Tongue (tissue), 2 donors: ENCODE measurements around the gene C4orf54. TPM values are rescaled to one million over a fixed set of nuclear protein-coding genes. Genes with fewer than 3 reads are reported as not detected.
A peak's percentile ranks its signal among the peaks of the same experiment; 100 is the strongest.

ENCODE experiments used
- DNase-seq: peaks from one replicate; pipeline ENCODE4 v3.0.0-alpha.2; 2015
- total RNA-seq: library from RNA; depleted of rRNA; stranded (reverse); fragments of >200 nt; gene quantifications from one replicate; pipeline ENCODE4 v1.2.3, GENCODE V29; 2014

Gene C4orf54
- total RNA-seq, 1 donor from 2014 or later, result 243 TPM

DNA sequence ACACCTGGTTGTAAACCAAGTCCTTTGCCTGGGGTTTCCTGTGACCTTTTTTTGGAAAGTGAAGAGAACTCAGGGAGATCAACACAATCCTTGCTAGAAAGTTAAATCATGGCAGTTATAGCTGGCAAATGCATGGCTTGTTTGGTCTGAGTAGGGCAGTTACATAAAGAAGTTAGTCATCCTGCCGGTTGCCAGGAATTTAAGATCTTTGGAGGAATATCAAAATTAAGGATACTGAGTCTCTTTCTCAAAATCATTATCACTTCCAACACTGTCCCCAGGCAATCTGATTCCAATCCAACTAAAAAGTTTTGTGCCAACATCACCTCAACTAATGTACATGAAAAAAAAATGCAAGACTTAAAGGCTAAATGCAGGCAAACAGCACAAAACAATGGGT, 40.3 kb downstream of the C4orf54 start:
- no peak for DNase-seq

DNA sequence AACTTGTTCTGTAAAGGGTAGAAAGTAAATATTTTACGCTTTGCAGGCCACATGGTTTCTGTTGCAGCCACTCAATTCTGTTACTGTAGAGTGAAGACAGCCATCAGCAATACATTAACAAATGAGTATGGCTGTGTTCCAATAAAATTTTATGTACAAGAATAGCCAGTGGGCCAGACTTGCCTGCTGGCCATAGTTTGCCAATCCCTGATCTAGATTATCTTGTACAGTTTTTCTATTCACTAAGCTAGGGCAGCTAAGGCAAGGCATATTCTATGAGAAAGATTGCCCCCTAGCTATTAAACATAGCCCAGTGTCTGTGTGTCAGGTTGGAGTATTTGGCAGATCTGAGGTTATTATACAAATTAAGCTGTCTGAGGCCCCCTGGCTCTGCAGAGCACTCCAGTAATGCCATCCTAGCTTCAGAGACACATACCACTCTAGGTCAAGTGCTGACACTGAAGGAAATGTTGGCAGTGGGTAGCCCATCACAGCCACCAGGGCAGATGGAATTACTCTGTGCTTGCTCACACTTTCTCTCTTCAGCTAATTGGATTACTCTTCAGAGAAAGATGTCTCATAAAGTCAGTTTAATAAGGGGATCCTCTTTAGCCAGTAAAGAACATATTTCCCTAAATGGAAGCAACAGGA, 42.3 kb downstream of the C4orf54 start:
- peak; percentile 41 for DNase-seq

DNA sequence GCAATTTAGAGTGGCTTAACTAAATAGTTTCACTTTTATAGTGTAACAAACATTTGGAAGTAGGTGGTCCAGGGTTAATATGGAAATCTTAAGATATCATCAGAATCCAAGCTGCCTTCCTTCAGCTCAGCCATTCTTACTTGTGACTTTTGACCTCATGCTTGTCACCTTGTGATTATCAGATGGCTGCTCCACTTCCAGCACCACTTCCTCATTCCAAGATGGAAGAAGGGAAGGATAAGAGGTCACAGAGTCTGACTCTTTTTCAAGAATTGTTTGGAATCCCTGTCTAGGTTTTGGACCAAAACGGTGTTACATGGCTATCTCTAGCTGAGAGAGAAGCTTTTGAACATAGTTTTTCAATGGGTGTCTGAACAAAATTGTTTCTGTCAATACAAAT, 43.1 kb downstream of the C4orf54 start:
- DNase-seq, result no peak

DNA sequence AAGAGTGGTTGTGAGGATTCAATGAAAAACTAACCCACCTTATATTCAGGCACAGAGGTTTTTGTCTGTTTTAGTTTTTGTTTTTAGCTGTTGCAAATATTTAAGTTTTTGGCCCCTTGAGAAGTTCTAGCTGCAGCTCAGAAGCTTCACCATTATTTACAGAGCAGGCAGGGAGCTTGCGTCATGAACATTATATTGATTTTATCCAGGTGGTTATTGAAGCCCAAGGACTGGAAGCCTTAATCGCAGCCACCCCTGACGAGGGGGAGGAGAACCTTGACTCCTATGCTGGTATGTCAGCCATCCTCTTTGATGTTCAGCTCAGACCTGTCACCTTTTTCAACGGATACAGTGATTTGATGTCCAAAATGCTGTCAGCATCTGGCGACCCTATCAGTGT, 44.9 kb downstream of the C4orf54 start:
- DNase-seq, result no peak

DNA sequence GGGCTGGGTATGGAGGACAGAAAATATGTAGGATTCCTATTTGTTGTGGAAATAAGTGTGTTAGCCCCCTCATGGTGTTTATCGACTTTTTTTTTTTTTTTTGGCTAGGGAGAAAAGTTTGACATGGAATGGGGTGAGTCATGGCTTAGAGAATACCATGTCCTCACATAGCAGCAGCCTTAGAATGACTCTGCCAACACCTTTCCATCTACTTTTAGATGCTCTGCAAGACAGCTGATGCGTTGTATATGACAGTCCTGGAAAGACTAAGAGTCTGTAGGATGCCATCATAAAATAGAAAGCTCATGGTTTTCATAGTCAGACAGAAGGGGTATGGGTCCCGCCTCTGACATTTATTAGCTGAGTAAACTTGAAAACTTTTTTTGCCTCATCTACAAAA, 45.3 kb downstream of the C4orf54 start:
- no peak for DNase-seq

DNA sequence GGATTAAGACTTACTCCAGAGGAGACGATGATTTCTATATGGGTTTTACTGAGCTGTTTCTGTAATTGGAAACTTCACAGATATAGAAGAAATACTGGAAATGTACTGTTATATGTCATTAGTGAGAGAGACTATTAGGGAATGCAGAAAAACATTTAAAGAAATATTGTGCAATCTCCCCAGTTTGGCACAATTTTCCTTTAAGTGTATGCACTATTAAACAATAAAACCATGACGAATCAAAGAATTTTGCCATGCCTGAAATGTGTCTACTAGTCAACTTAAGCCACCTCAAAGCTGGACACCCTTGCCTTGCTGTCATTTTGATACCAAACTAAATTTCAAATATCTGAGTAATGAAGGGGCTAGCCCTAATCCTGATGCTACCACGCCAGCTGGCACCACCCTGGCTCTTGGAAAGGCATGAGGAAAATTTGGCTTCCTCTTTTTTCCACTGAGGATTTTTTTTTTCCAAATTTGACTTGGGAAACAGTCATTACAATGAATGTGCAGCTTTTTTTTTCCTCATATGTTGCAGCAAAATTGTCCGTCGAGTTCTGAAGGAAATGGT, 46.9 kb downstream of the C4orf54 start:
- DNase-seq, result peak; percentile 79

DNA sequence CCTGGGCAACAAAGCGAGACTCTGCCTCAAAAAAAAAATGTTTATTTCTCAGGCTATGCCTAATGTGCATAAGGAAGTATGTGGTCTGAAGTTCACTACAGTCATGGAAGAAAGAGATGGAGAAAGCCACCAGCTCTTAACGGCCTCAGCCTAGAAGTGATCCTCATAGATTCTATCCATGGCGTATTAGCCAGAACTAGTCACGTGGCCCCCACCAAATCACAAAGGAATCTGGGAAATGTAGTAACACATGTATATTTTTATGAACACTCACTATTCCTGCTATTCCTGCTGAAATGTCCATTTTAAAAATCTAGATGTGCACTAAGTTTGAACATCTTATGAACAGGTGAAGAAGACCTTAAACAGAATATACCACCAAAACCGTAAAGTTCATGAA, 49.2 kb downstream of the C4orf54 start:
- no peak for DNase-seq

Other genes starting within 250 kb of the C4orf54 start
- gene ADH7, start 222.5 kb downstream of the C4orf54 start, total RNA-seq, result 12.1 TPM
- not detected for gene C4orf17, start 146.8 kb downstream of the C4orf54 start, total RNA-seq
- 13.5 TPM for gene TRMT10A, start 93.8 kb downstream of the C4orf54 start, total RNA-seq
- gene MTTP, start 83.0 kb downstream of the C4orf54 start, total RNA-seq, result 1.4 TPM
- 10.5 TPM for gene DAPP1, start 159.0 kb upstream of the C4orf54 start, total RNA-seq
- 35.2 TPM for gene LAMTOR3, start 236.6 kb upstream of the C4orf54 start, total RNA-seq